Neural progenitor cell (in vitro differentiated cells): Measurements from ENCODE around the gene HSPA4L. TPM values are rescaled to one million over a fixed set of nuclear protein-coding genes. Genes with fewer than 3 reads are reported as not detected.

Source experiments
- DNase-seq: peaks from one replicate; pipeline ENCODE4 v3.0.0-alpha.2; 2016; ENCODE audit warnings: low spot score
- H2AFZ ChIP-seq: fragments of 200-600 bp; sonication (generic); replicated peaks from 2 replicates; pipeline ENCODE4 v1.6.1; 2016; ENCODE audit warnings: antibody characterized with exemption
- H3F3A ChIP-seq: fragments of 200-600 bp; sonication (generic); 2 replicates; pipeline ENCODE4 v1.6.1; 2016; ENCODE audit warnings: antibody characterized with exemption, low read depth
- H3K27ac ChIP-seq: fragments of 200-600 bp; sonication (generic); 2 replicates; pipeline ENCODE4 v1.5.1; 2016; ENCODE audit warnings: mild to moderate bottlenecking
- H3K27me3 ChIP-seq: fragments of 200-600 bp; sonication (generic); 2 replicates; pipeline ENCODE4 v1.6.1; 2016; ENCODE audit warnings: mild to moderate bottlenecking, moderate library complexity
- H3K36me3 ChIP-seq: fragments of 200-600 bp; sonication (generic); 2 replicates; pipeline ENCODE4 v1.5.1; 2016
- H3K4me1 ChIP-seq: fragments of 200-600 bp; sonication (generic); 2 replicates; pipeline ENCODE4 v1.6.1; 2016; ENCODE audit warnings: mixed run types
- H3K4me2 ChIP-seq: fragments of 200-600 bp; sonication (generic); 2 replicates; pipeline ENCODE4 v1.6.1; 2016
- H3K4me3 ChIP-seq: fragments of 200-600 bp; sonication (generic); 2 replicates; pipeline ENCODE4 v1.5.1; 2016
- H3K79me2 ChIP-seq: fragments of 200-600 bp; sonication (generic); 2 replicates; pipeline ENCODE4 v1.6.1; 2016; ENCODE audit warnings: low read depth
- H3K9ac ChIP-seq: fragments of 200-600 bp; sonication (generic); 2 replicates; pipeline ENCODE4 v1.6.1; 2016
- H3K9me3 ChIP-seq: fragments of 200-600 bp; sonication (generic); 2 replicates; pipeline ENCODE4 v1.5.1; 2016; ENCODE audit warnings: low read depth
- H4K20me1 ChIP-seq: fragments of 200-600 bp; sonication (generic); 2 replicates; pipeline ENCODE4 v1.6.1; 2016; ENCODE audit warnings: low read depth
- H3K27ac Mint-ChIP-seq: 3 replicates; pipeline ENCODE4 v1.8.0; 2021; ENCODE audit warnings: mixed read lengths
- H3K27me3 Mint-ChIP-seq: 2 replicates; pipeline ENCODE4 v1.8.0; 2022; ENCODE audit warnings: low read depth, mild to moderate bottlenecking, inconsistent platforms, moderate library complexity, mixed read lengths; ENCODE audit not compliant: insufficient read depth
- H3K36me3 Mint-ChIP-seq: 3 replicates; pipeline ENCODE4 v1.8.0; 2021; ENCODE audit warnings: mixed read lengths
- H3K4me1 Mint-ChIP-seq: 3 replicates; pipeline ENCODE4 v1.8.0; 2021; ENCODE audit warnings: mixed read lengths
- H3K4me3 Mint-ChIP-seq: 3 replicates; pipeline ENCODE4 v1.8.0; 2021; ENCODE audit warnings: mild to moderate bottlenecking, moderate library complexity, mixed read lengths
- H3K9me3 Mint-ChIP-seq: 3 replicates; pipeline ENCODE4 v1.8.0; 2020; ENCODE audit warnings: mixed read lengths
- EZH2 ChIP-seq: fragments of 200-600 bp; sonication (generic); IDR thresholded peaks from 2 replicates; pipeline ENCODE4 v1.6.1; 2017; ENCODE audit warnings: antibody characterized with exemption, mild to moderate bottlenecking, moderate library complexity
- EZH2phosphoT487 ChIP-seq: fragments of 200-600 bp; sonication (generic); IDR thresholded peaks from 2 replicates; pipeline ENCODE4 v1.6.1; 2017; ENCODE audit warnings: antibody characterized with exemption
- total RNA-seq: library from RNA; depleted of rRNA; stranded (reverse); fragments of >200 nt; gene quantifications from 2 replicates; pipeline ENCODE4 v1.2.3, GENCODE V29; 2015; ENCODE audit warnings: low replicate concordance
- TF ChIP-seq, protein P1 (sequence below): fragments of 200-600 bp; sonication (generic); IDR thresholded peaks from 2 replicates; pipeline ENCODE4 v1.5.1; 2017; ENCODE audit warnings: antibody characterized with exemption, mild to moderate bottlenecking

HSPA4L gene
- 0.67 and 0.77 TPM in 2 replicates for total RNA-seq

DNA sequence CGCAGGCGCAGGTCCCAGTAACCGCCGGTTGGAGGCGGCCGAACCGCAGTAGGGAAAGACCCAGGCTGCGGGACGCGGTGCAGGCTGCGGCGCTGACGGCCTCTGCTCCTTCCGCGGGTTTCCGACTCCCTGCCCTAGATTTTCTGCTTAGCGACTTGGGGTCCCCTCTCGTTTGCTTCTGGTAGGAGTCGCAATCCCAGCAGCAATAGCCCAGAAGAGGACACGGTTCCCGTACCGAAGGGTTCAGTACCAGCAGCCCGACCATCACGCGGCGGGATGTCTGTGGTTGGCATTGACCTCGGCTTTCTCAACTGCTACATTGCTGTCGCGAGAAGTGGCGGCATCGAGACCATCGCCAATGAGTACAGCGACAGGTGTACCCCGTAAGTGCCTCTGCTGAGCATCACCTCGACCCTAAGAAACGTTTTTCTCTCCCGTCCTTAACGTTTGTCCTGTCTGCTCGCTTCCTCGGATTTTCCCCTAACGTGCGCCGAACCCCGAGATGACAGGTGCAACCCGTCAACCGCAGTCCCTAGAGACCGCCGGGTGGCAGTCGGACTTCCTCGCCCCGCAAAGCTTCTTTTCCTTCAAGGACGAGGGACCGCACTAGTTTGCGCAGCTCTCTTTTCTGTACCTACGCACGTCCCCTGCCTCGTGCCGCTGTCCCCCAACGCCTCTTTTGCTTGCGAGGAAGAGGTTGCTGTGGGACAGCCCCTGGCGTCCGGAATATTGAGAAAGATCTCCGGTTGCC lies at the start of gene HSPA4L:
TSS of gene HSPA4L (plus strand) at position 48 of the 751 bp plus-strand sequence. CDS start at position 277, 229 bp downstream.
- Histone ChIP-seq H3K79me2 (no peaks in the 10 kb centered on the region), H3K9ac (peak within 1 kb of the TSS; percentile 7), H2AFZ (peak within 1 kb of the TSS; percentile 80), H3K9me3 (no peaks in the 10 kb centered on the region), H3K4me2 (peak within 1 kb of the TSS; percentile 88), H3K4me1 (peaks cover 13% of the 10 kb centered on the region), H3K36me3 (no peaks in the 10 kb centered on the region), H3F3A (peaks cover 11% of the 10 kb centered on the region), H3K4me3 (peak within 1 kb of the TSS; percentile 54), H3K27me3 (peaks cover 55% of the 10 kb centered on the region), H3K27ac (no peak within 1 kb of the TSS), H4K20me1 (no peaks in the 10 kb centered on the region)
- peak within 1 kb of the TSS; percentile 97 for H3K27ac Mint-ChIP-seq
- TF ChIP-seq EZH2phosphoT487 (no peak), EZH2 (no peak)
- TF ChIP-seq, protein P1, sequence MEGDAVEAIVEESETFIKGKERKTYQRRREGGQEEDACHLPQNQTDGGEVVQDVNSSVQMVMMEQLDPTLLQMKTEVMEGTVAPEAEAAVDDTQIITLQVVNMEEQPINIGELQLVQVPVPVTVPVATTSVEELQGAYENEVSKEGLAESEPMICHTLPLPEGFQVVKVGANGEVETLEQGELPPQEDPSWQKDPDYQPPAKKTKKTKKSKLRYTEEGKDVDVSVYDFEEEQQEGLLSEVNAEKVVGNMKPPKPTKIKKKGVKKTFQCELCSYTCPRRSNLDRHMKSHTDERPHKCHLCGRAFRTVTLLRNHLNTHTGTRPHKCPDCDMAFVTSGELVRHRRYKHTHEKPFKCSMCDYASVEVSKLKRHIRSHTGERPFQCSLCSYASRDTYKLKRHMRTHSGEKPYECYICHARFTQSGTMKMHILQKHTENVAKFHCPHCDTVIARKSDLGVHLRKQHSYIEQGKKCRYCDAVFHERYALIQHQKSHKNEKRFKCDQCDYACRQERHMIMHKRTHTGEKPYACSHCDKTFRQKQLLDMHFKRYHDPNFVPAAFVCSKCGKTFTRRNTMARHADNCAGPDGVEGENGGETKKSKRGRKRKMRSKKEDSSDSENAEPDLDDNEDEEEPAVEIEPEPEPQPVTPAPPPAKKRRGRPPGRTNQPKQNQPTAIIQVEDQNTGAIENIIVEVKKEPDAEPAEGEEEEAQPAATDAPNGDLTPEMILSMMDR, result peak; percentile 38
- H3K9me3 Mint-ChIP-seq, result no peaks in the 10 kb centered on the region
- peak; percentile 67 for DNase-seq
- H3K4me3 Mint-ChIP-seq, result peak within 1 kb of the TSS; percentile 99
- H3K27me3 Mint-ChIP-seq, result peaks cover 16% of the 10 kb centered on the region
- H3K36me3 Mint-ChIP-seq, result no peaks in the 10 kb centered on the region
- peaks cover 21% of the 10 kb centered on the region for H3K4me1 Mint-ChIP-seq

DNA sequence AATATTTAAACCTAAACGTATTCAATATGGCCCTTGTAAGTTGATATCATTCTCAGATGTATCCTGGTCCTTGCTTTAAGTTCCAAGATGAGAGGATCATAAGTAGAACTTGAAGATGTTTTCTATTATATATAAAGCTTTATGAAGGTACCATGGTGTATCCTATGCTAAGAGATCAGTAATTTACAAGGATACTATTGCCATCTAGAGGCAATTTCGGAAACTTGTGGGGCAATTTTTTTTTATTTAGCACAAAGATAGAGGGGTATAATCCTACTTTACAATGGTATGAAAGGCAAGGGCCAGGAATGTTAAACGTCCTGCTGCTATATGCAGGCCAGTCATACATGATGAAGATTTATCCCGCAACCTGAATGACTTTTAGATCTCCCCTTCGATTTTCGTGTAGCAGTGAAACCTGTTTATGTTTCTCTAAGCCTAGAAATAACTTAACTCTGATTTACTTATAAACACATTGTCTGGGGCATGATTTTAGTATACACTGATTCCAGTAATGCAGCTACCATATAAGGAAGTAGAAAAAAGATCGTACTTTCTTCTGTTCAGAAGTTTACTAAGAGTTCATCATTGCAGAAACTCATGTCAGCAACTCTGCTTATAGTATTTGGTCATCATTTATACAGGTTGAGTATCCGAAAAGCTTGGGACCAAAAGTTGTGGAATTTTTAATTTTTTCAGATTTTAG lies 49.3 kb upstream of the HSPA4L start:
- TF ChIP-seq EZH2phosphoT487 (no peak), EZH2 (no peak)
- TF ChIP-seq, protein P1, result peak; percentile 70
- H3F3A ChIP-seq, result no peaks in the 10 kb centered on the region
- H3K4me3 ChIP-seq, result no peak overlapping the region
- Mint-ChIP-seq H3K27me3 (peaks cover 4% of the 10 kb centered on the region), H3K4me1 (peaks cover 4% of the 10 kb centered on the region), H3K9me3 (no peaks in the 10 kb centered on the region), H3K27ac (no peak overlapping the region), H3K36me3 (no peaks in the 10 kb centered on the region), H3K4me3 (no peak overlapping the region)
- H3K79me2 ChIP-seq, result no peaks in the 10 kb centered on the region
- peak overlapping the region; percentile 11 for H2AFZ ChIP-seq
- H3K4me1 ChIP-seq, result no peaks in the 10 kb centered on the region
- peak; percentile 53 for DNase-seq
- no peak overlapping the region for H3K27ac ChIP-seq
- no peaks in the 10 kb centered on the region for H3K27me3 ChIP-seq
- H3K36me3 ChIP-seq, result no peaks in the 10 kb centered on the region
- no peaks in the 10 kb centered on the region for H3K9me3 ChIP-seq
- no peaks in the 10 kb centered on the region for H4K20me1 ChIP-seq
- no peak overlapping the region for H3K9ac ChIP-seq
- H3K4me2 ChIP-seq, result no peak overlapping the region

DNA sequence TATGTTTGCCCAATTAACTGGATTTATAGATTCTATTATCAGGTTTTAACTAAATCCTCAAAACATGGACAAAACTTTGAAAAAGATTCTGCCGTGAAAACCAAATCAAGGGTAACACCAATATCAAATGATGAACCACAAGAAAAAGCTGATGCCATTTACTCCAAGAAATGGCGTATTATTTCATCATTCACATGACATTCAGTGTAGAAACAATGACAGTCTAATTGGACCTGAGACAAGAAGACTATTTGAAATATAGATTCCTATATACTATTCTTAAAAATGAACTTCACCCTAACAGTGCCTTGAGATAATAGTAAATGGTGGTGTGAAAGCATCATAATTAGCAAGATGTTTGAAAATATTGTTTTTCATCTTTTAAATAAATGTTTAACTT lies 47.1 kb upstream of the HSPA4L start:
- Histone ChIP-seq H4K20me1 (no peaks in the 10 kb centered on the region), H3K4me2 (no peak overlapping the region), H3K4me3 (no peak overlapping the region), H3K79me2 (no peaks in the 10 kb centered on the region), H3K4me1 (no peaks in the 10 kb centered on the region), H3F3A (no peaks in the 10 kb centered on the region), H3K36me3 (no peaks in the 10 kb centered on the region), H2AFZ (no peak overlapping the region), H3K9ac (no peak overlapping the region), H3K9me3 (no peaks in the 10 kb centered on the region), H3K27me3 (no peaks in the 10 kb centered on the region), H3K27ac (no peak overlapping the region)
- no peaks in the 10 kb centered on the region for H3K9me3 Mint-ChIP-seq
- H3K27me3 Mint-ChIP-seq, result peaks cover under 1% of the 10 kb centered on the region
- no peak overlapping the region for H3K4me3 Mint-ChIP-seq
- no peaks in the 10 kb centered on the region for H3K36me3 Mint-ChIP-seq
- no peak overlapping the region for H3K27ac Mint-ChIP-seq
- TF ChIP-seq EZH2 (no peak), EZH2phosphoT487 (no peak)
- TF ChIP-seq, protein P1, result no peak
- H3K4me1 Mint-ChIP-seq, result peaks cover 4% of the 10 kb centered on the region
- DNase-seq, result no peak
